ENCODE data around the gene EME2.
"Not testable (repeated sequence)": the region's sequence is repeated elsewhere in the genome, so short reads cannot be mapped to it uniquely, and the experiment has no call there.

EME2 gene

GRCh38 chr16:1772362-1772907 is at the start of gene EME2:
TSS of gene EME2 (plus strand) at chr16:1772810. CDS start at chr16:1773228, 418 bp downstream.
- DNase-seq, result no peak

- DNase-seq, result no peak
Observed at GRCh38 chr16:1723450-1724147, 49.0 kb upstream of the EME2 start.

- DNase-seq, result no peak
Observed at GRCh38 chr16:1724491-1724890, 48.1 kb upstream of the EME2 start.

GRCh38 chr16:1726661-1727502 is 45.7 kb upstream of the EME2 start:
- no peak for DNase-seq

- no peak for DNase-seq
Observed at GRCh38 chr16:1727651-1728624, 44.7 kb upstream of the EME2 start.

GRCh38 chr16:1729026-1729425 is 43.6 kb upstream of the EME2 start:
- no peak for DNase-seq

- DNase-seq, result no peak
Observed at GRCh38 chr16:1729445-1729844, 43.2 kb upstream of the EME2 start.

- DNase-seq, result no peak
Observed at GRCh38 chr16:1731073-1731472, 41.5 kb upstream of the EME2 start.

GRCh38 chr16:1731603-1732002 is 41.0 kb upstream of the EME2 start:
- DNase-seq, result no peak

- DNase-seq, result no peak
Observed at GRCh38 chr16:1732071-1732470, 40.5 kb upstream of the EME2 start.

GRCh38 chr16:1732551-1732987 is 40.0 kb upstream of the EME2 start:
- not testable (repeated sequence) for DNase-seq

- no peak for DNase-seq
Observed at GRCh38 chr16:1734123-1734522, 38.5 kb upstream of the EME2 start.

GRCh38 chr16:1734816-1735215 is 37.8 kb upstream of the EME2 start:
- no peak for DNase-seq

GRCh38 chr16:1740234-1740633 is 32.4 kb upstream of the EME2 start:
- DNase-seq, result no peak

GRCh38 chr16:1740781-1741490 is 31.7 kb upstream of the EME2 start:
- no peak for DNase-seq

- DNase-seq, result no peak
Observed at GRCh38 chr16:1741553-1742165, 31.0 kb upstream of the EME2 start.

- no peak for DNase-seq
Observed at GRCh38 chr16:1743376-1744337, 29.0 kb upstream of the EME2 start.

GRCh38 chr16:1744338-1744840 is 28.2 kb upstream of the EME2 start:
- no peak for DNase-seq

GRCh38 chr16:1745181-1745899 is 27.3 kb upstream of the EME2 start:
- no peak for DNase-seq
